Nephron progenitor cell (in vitro differentiated cells): ENCODE data around the gene RGS16.

Experiments
- DNase-seq: peaks from one replicate; pipeline ENCODE4 v3.0.0; 2021
- H3K27ac Mint-ChIP-seq: 2 replicates; pipeline ENCODE4 v1.8.0; 2021; ENCODE audit warnings: mild to moderate bottlenecking, moderate library complexity, mixed read lengths
- H3K27me3 Mint-ChIP-seq: 2 replicates; pipeline ENCODE4 v1.8.0; 2021; ENCODE audit warnings: mild to moderate bottlenecking, low read depth, mixed read lengths; ENCODE audit not compliant: poor library complexity
- H3K36me3 Mint-ChIP-seq: 2 replicates; pipeline ENCODE4 v1.8.0; 2021; ENCODE audit warnings: low read depth, mixed read lengths
- H3K4me1 Mint-ChIP-seq: 2 replicates; pipeline ENCODE4 v1.8.0; 2021; ENCODE audit warnings: mixed read lengths
- H3K4me3 Mint-ChIP-seq: 2 replicates; pipeline ENCODE4 v1.8.0; 2021; ENCODE audit warnings: mild to moderate bottlenecking, moderate library complexity, mixed read lengths
- H3K9me3 Mint-ChIP-seq: 2 replicates; pipeline ENCODE4 v1.8.0; 2021; ENCODE audit warnings: mild to moderate bottlenecking, moderate library complexity, mixed read lengths
- CTCF ChIP-seq: fragments of 200-600 bp; sonication (generic); IDR thresholded peaks from 2 replicates; pipeline ENCODE4 v1.5.0; 2021; ENCODE audit warnings: antibody characterized with exemption

The RGS16 gene

GRCh38 chr1:182616130-182617013 is 12.2 kb upstream of the RGS16 start:
- no peak for TF ChIP-seq CTCF
- H3K9me3 Mint-ChIP-seq: peaks cover 18% of the 10 kb centered on the region
- DNase-seq: peak; percentile 30
- peak overlapping the region; percentile 82 for H3K27ac Mint-ChIP-seq
- peak overlapping the region; percentile 74 for H3K4me3 Mint-ChIP-seq
- peaks cover 45% of the 10 kb centered on the region for H3K27me3 Mint-ChIP-seq
- peaks cover 79% of the 10 kb centered on the region for H3K4me1 Mint-ChIP-seq
- H3K36me3 Mint-ChIP-seq: peaks cover 14% of the 10 kb centered on the region

- peaks cover 87% of the 10 kb centered on the region for H3K4me1 Mint-ChIP-seq
- peaks cover 48% of the 10 kb centered on the region for H3K27me3 Mint-ChIP-seq
- H3K27ac Mint-ChIP-seq: no peak overlapping the region
- H3K36me3 Mint-ChIP-seq: peaks cover 7% of the 10 kb centered on the region
- peaks cover 11% of the 10 kb centered on the region for H3K9me3 Mint-ChIP-seq
- H3K4me3 Mint-ChIP-seq: peak overlapping the region; percentile 74
- DNase-seq: no peak
- TF ChIP-seq CTCF: no peak
These were observed 11.4 kb upstream of the RGS16 start for GRCh38 chr1:182615468-182616129.

GRCh38 chr1:182614796-182615454 is 10.7 kb upstream of the RGS16 start:
- Mint-ChIP-seq H3K4me3 (peak overlapping the region; percentile 74), H3K27me3 (peaks cover 52% of the 10 kb centered on the region), H3K4me1 (peaks cover 94% of the 10 kb centered on the region), H3K36me3 (peaks cover 5% of the 10 kb centered on the region), H3K9me3 (peaks cover 6% of the 10 kb centered on the region), H3K27ac (no peak overlapping the region)
- no peak for TF ChIP-seq CTCF
- peak; percentile 75 for DNase-seq

- no peak for TF ChIP-seq CTCF
- Mint-ChIP-seq H3K27ac (no peak overlapping the region), H3K9me3 (no peaks in the 10 kb centered on the region), H3K4me1 (peaks cover 90% of the 10 kb centered on the region), H3K36me3 (no peaks in the 10 kb centered on the region), H3K4me3 (peak overlapping the region; percentile 21), H3K27me3 (peaks cover 54% of the 10 kb centered on the region)
- no peak for DNase-seq
These were observed 7.6 kb upstream of the RGS16 start for GRCh38 chr1:182611787-182612186.

GRCh38 chr1:182611326-182611725 is 7.1 kb upstream of the RGS16 start:
- Mint-ChIP-seq H3K9me3 (no peaks in the 10 kb centered on the region), H3K36me3 (no peaks in the 10 kb centered on the region), H3K4me1 (peaks cover 90% of the 10 kb centered on the region), H3K27ac (no peak overlapping the region), H3K27me3 (peaks cover 58% of the 10 kb centered on the region), H3K4me3 (peak overlapping the region; percentile 21)
- no peak for DNase-seq
- TF ChIP-seq CTCF: no peak
